SK-N-SH (cell line): ENCODE results near the gene SLC37A1. TPM values are rescaled to one million over a fixed set of nuclear protein-coding genes. Genes with fewer than 3 reads are reported as not detected.

ENCODE experiments used
- CTCF ChIA-PET: fragments of 300-600, 350-600 bp; formaldehyde crosslinking; extraction: SDS; loops from one replicate; lab custom pipeline; 2021; lab: Yijun Ruan, JAX
- POLR2A ChIA-PET: fragments of 350-600 bp; sonication (Branson Sonifier 250); formaldehyde crosslinking; extraction: SDS; loops from one replicate; lab custom pipeline; 2020; ENCODE audit warnings: antibody characterized with exemption, inconsistent platforms; lab: Yijun Ruan, JAX
- DNase-seq: peaks from one replicate; pipeline ENCODE4 v3.0.0; 2012
- H2AFZ ChIP-seq: fragments of 200-600 bp; sonication (generic); 2 replicates; pipeline ENCODE4 v1.8.1; 2016; ENCODE audit warnings: antibody characterized with exemption, mild to moderate bottlenecking, low read depth
- H3F3A ChIP-seq: fragments of 200-600 bp; sonication (generic); replicated peaks from 2 replicates; pipeline ENCODE3; 2016; ENCODE audit warnings: antibody characterized with exemption, mild to moderate bottlenecking; ENCODE audit not compliant: insufficient read depth
- H3K27ac ChIP-seq, 2 experiments: fragments of 200-500 bp in 1 of 2; fragments of 200-600 bp in 1 of 2; sonication (Bioruptor generic) in 1 of 2; sonication (generic), shearing (Covaris generic) in 1 of 2; 2 replicates each; pipeline versions ENCODE4 v1.5.1 to v1.6.1; 2014 to 2016; ENCODE audit warnings: low read depth in 2 of 2, inconsistent platforms in 1 of 2, low read length in 1 of 2, mild to moderate bottlenecking in 1 of 2, mixed read lengths in 1 of 2
- H3K27me3 ChIP-seq: fragments of 200-600 bp; sonication (generic), shearing (Covaris generic); 2 replicates; pipeline ENCODE4 v1.6.1; 2016; ENCODE audit warnings: mixed run types; ENCODE audit not compliant: insufficient read depth
- H3K36me3 ChIP-seq, 2 experiments: fragments of 200-500 bp in 1 of 2; fragments of 200-600 bp in 1 of 2; sonication (Bioruptor generic) in 1 of 2; sonication (generic) in 1 of 2; replicated peaks in 1 of 2; 2 replicates each; pipeline versions ENCODE3 to v1.5.1; 2014 to 2016; ENCODE audit warnings: low read length in 1 of 2, mild to moderate bottlenecking in 1 of 2; ENCODE audit not compliant: insufficient read depth in 2 of 2, control insufficient read depth in 1 of 2
- H3K4me1 ChIP-seq, 2 experiments: fragments of 200-500 bp in 1 of 2; fragments of 200-600 bp in 1 of 2; sonication (Bioruptor generic) in 1 of 2; sonication (generic), shearing (Covaris generic) in 1 of 2; 2 replicates each; pipeline versions ENCODE4 v1.5.1 to v1.6.1; 2014 to 2016; ENCODE audit warnings: low read depth in 1 of 2, low read length in 1 of 2, mixed run types in 1 of 2; ENCODE audit not compliant: insufficient read depth in 2 of 2, control insufficient read depth in 1 of 2
- H3K4me2 ChIP-seq: fragments of 200-600 bp; sonication (generic), shearing (Covaris generic); 2 replicates; pipeline ENCODE4 v1.6.1; 2017; ENCODE audit warnings: mixed run types
- H3K4me3 ChIP-seq, 2 experiments: fragments of 200-500 bp in 1 of 2; fragments of 200-600 bp in 1 of 2; sonication (Bioruptor generic) in 1 of 2; sonication (generic), shearing (Covaris generic) in 1 of 2; 2 replicates each; pipeline versions ENCODE4 v1.5.1 to v1.8.1; 2014 to 2016; ENCODE audit warnings: low read depth in 2 of 2, inconsistent platforms in 1 of 2, low read length in 1 of 2, mild to moderate bottlenecking in 1 of 2, mixed read lengths in 1 of 2, moderate library complexity in 1 of 2
- H3K79me2 ChIP-seq: fragments of 200-600 bp; sonication (generic); 2 replicates; pipeline ENCODE4 v1.8.1; 2017; ENCODE audit warnings: mild to moderate bottlenecking; ENCODE audit not compliant: insufficient read depth
- H3K9ac ChIP-seq: fragments of 200-600 bp; sonication (generic); 2 replicates; pipeline ENCODE4 v1.6.1; 2017; ENCODE audit warnings: mixed run types
- H3K9me2 ChIP-seq: fragments of 200-600 bp; sonication (generic); 2 replicates; pipeline ENCODE4 v1.6.1; 2017; ENCODE audit warnings: mixed run types
- H3K9me3 ChIP-seq: fragments of 200-600 bp; sonication (generic); 2 replicates; pipeline ENCODE4 v1.6.1; 2017; ENCODE audit warnings: mixed run types, mild to moderate bottlenecking, moderate library complexity
- H4K20me1 ChIP-seq: fragments of 200-600 bp; sonication (generic); 2 replicates; pipeline ENCODE4 v1.6.1; 2017; ENCODE audit warnings: mild to moderate bottlenecking, mixed run types; ENCODE audit not compliant: insufficient read depth
- EP300 ChIP-seq, 2 experiments: IDR thresholded peaks; 2 replicates each; pipeline versions ENCODE4 v1.4.0 to v1.6.1; 2012; ENCODE audit warnings: borderline replicate concordance in 1 of 2, low read depth in 1 of 2, low read length in 1 of 2
- FOXJ3 ChIP-seq: sonication (generic); formaldehyde crosslinking; IDR thresholded peaks from 2 replicates; pipeline ENCODE4 v1.5.1; 2020; ENCODE audit warnings: mild to moderate bottlenecking, missing genetic modification reagents
- GABPA ChIP-seq: IDR thresholded peaks from 2 replicates; pipeline ENCODE4 v1.4.0; 2012; ENCODE audit warnings: low read depth, mild to moderate bottlenecking
- NFIC ChIP-seq: IDR thresholded peaks from 2 replicates; pipeline ENCODE4 v1.4.0; 2012; ENCODE audit warnings: borderline replicate concordance
- RAD21 ChIP-seq: IDR thresholded peaks from 2 replicates; pipeline ENCODE4 v1.6.1; 2012; ENCODE audit warnings: mild to moderate bottlenecking, low read length
- RXRA ChIP-seq: IDR thresholded peaks from 2 replicates; pipeline ENCODE4 v1.4.0; 2012; ENCODE audit warnings: low read depth, mild to moderate bottlenecking, borderline replicate concordance
- SIN3A ChIP-seq: IDR thresholded peaks from 2 replicates; pipeline ENCODE4 v1.6.1; 2012; ENCODE audit warnings: low read depth, mild to moderate bottlenecking, low read length, moderate library complexity, borderline replicate concordance
- TCF12 ChIP-seq: IDR thresholded peaks from 2 replicates; pipeline ENCODE4 v1.4.0; 2012
- WGBS: methylation state at CpG from one replicate; pipeline ENCODE4 v1.1.6; 2017; ENCODE audit warnings: low lambda C conversion rate; 5-methylcytosine and 5-hydroxymethylcytosine counted together
- polyA plus RNA-seq, 3 experiments: library from polyadenylated mRNA; depleted of rRNA; stranded (reverse); fragments of >200 nt; gene quantifications; 2 replicates each; pipeline ENCODE4 v1.2.3, GENCODE V29; 2012
- TF ChIP-seq, protein P1 (sequence below): IDR thresholded peaks from 2 replicates; pipeline ENCODE4 v1.4.0; 2012; ENCODE audit warnings: low read depth
- TF ChIP-seq, protein P2 (sequence below): IDR thresholded peaks from 2 replicates; pipeline ENCODE4 v1.4.0; 2012; ENCODE audit warnings: low read depth, borderline replicate concordance
- TF ChIP-seq, protein P3 (sequence below): fragments of 200-600 bp; sonication (generic); IDR thresholded peaks from 2 replicates; pipeline ENCODE4 v1.6.1; 2017; ENCODE audit warnings: antibody characterized with exemption, mild to moderate bottlenecking, moderate library complexity
- TF ChIP-seq, protein P4 (sequence below): IDR thresholded peaks from 2 replicates; pipeline ENCODE4 v1.4.0; 2012; ENCODE audit warnings: low read depth, borderline replicate concordance

SLC37A1 gene
- polyA plus RNA-seq, 1 of the 3 experiments (the other 2 are of a cell fraction) = 2.8 TPM

GRCh38 chr21:42538479-42539275, 25.0 kb downstream of the SLC37A1 start:
- no peak overlapping the region for H3K9ac ChIP-seq
- H3K4me3 ChIP-seq = no peak overlapping the region
- no peaks in the 10 kb centered on the region for H3K9me2 ChIP-seq
- H3K36me3 ChIP-seq = no peaks in the 10 kb centered on the region
- H3K79me2 ChIP-seq = no peaks in the 10 kb centered on the region
- H3K27me3 ChIP-seq = no peaks in the 10 kb centered on the region
- no peak for DNase-seq
- WGBS = 64% methylated on average over 10 of the region's 10 CpGs
- no peaks in the 10 kb centered on the region for H3K9me3 ChIP-seq
- ChIA-PET CTCF (interaction anchor here (0.9 to 2.1 kb wide), 8 partner anchors 10 to 393 kb away, joined by 3 to 6 read pairs (median 3); no protein-coding TSS in a partner anchor), POLR2A (no interaction called here)
- no peak overlapping the region for H2AFZ ChIP-seq
- no peak overlapping the region for H3K27ac ChIP-seq
- H4K20me1 ChIP-seq = no peaks in the 10 kb centered on the region
- H3K4me1 ChIP-seq = peaks cover 0 to 24% of the 10 kb centered on the region in 2 experiments; a peak in 1 of 4 replicates
- no peaks in the 10 kb centered on the region for H3F3A ChIP-seq
- H3K4me2 ChIP-seq = no peak overlapping the region
- TF ChIP-seq, protein P1, sequence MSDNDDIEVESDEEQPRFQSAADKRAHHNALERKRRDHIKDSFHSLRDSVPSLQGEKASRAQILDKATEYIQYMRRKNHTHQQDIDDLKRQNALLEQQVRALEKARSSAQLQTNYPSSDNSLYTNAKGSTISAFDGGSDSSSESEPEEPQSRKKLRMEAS = no peak
- TF ChIP-seq RXRA (no peak), NFIC (no peak), SIN3A (no peak), EP300 (IDR thresholded peaks at IDR 0.05; ENCODE audit: borderline replicate concordance in 1 of 2, low read depth in 1 of 2, low read length in 1 of 2) (no peak), TCF12 (no peak), GABPA (no peak), FOXJ3 (CRISPR knock-in tag) (no peak), RAD21 (no peak)
- TF ChIP-seq, protein P2, sequence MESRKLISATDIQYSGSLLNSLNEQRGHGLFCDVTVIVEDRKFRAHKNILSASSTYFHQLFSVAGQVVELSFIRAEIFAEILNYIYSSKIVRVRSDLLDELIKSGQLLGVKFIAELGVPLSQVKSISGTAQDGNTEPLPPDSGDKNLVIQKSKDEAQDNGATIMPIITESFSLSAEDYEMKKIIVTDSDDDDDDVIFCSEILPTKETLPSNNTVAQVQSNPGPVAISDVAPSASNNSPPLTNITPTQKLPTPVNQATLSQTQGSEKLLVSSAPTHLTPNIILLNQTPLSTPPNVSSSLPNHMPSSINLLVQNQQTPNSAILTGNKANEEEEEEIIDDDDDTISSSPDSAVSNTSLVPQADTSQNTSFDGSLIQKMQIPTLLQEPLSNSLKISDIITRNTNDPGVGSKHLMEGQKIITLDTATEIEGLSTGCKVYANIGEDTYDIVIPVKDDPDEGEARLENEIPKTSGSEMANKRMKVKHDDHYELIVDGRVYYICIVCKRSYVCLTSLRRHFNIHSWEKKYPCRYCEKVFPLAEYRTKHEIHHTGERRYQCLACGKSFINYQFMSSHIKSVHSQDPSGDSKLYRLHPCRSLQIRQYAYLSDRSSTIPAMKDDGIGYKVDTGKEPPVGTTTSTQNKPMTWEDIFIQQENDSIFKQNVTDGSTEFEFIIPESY = no peak
- TF ChIP-seq, protein P3, sequence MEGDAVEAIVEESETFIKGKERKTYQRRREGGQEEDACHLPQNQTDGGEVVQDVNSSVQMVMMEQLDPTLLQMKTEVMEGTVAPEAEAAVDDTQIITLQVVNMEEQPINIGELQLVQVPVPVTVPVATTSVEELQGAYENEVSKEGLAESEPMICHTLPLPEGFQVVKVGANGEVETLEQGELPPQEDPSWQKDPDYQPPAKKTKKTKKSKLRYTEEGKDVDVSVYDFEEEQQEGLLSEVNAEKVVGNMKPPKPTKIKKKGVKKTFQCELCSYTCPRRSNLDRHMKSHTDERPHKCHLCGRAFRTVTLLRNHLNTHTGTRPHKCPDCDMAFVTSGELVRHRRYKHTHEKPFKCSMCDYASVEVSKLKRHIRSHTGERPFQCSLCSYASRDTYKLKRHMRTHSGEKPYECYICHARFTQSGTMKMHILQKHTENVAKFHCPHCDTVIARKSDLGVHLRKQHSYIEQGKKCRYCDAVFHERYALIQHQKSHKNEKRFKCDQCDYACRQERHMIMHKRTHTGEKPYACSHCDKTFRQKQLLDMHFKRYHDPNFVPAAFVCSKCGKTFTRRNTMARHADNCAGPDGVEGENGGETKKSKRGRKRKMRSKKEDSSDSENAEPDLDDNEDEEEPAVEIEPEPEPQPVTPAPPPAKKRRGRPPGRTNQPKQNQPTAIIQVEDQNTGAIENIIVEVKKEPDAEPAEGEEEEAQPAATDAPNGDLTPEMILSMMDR = no peak
- TF ChIP-seq, protein P4, sequence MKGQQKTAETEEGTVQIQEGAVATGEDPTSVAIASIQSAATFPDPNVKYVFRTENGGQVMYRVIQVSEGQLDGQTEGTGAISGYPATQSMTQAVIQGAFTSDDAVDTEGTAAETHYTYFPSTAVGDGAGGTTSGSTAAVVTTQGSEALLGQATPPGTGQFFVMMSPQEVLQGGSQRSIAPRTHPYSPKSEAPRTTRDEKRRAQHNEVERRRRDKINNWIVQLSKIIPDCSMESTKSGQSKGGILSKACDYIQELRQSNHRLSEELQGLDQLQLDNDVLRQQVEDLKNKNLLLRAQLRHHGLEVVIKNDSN = no peak
